Keratinocyte (primary cell): Measurements from ENCODE around the gene ADAT2. TPM values are rescaled to one million over a fixed set of nuclear protein-coding genes. Genes with fewer than 3 reads are reported as not detected.
A peak's percentile ranks its signal among the peaks of the same experiment; 100 is the strongest.

Source experiments
- DNase-seq: peaks from one replicate; pipeline ENCODE4 v3.0.0-alpha.2; 2011; ENCODE audit warnings: low read depth, missing footprints, low spot score
- FAIRE-seq: peaks from 2 replicates; lab custom pipeline; 2011; peaks lifted over from hg19 to GRCh38; lab: Jason Lieb, UNC
- H2AFZ ChIP-seq: 2 replicates; pipeline ENCODE4 v1.6.0; 2012; ENCODE audit warnings: low read length, control low read depth, inconsistent platforms; ENCODE audit not compliant: control insufficient read depth
- H3K27ac ChIP-seq: 2 replicates; pipeline ENCODE4 v1.5.1; 2011; ENCODE audit warnings: low read length; ENCODE audit not compliant: control insufficient read depth, insufficient read depth
- H3K27me3 ChIP-seq: 3 replicates; pipeline ENCODE4 v1.6.0; 2011; ENCODE audit warnings: low read length; ENCODE audit not compliant: control insufficient read depth, insufficient read depth; ENCODE audit errors: extremely low read depth
- H3K36me3 ChIP-seq, 2 experiments: 2 replicates in 1 of 2; 3 replicates in 1 of 2; pipeline ENCODE4 v1.5.1; 2011; ENCODE audit warnings: low read length in 2 of 2, mild to moderate bottlenecking in 1 of 2; ENCODE audit not compliant: control insufficient read depth in 2 of 2, insufficient read depth in 2 of 2; ENCODE audit errors: extremely low read depth in 1 of 2
- H3K4me1 ChIP-seq: 3 replicates; pipeline ENCODE4 v1.5.1; 2011; ENCODE audit warnings: low read length; ENCODE audit not compliant: control insufficient read depth, insufficient read depth; ENCODE audit errors: extremely low read depth
- H3K4me2 ChIP-seq: 3 replicates; pipeline ENCODE4 v1.6.0; 2011; ENCODE audit warnings: low read depth, low read length; ENCODE audit not compliant: control insufficient read depth, insufficient read depth; ENCODE audit errors: extremely low read depth
- H3K4me3 ChIP-seq, 3 experiments: fragments of 200-600 bp in 1 of 3; sonication (generic) in 1 of 3; 2 replicates in 2 of 3; 3 replicates in 1 of 3; pipeline ENCODE4 v1.5.1; 2011 to 2016; ENCODE audit warnings: low read length in 3 of 3, mild to moderate bottlenecking in 3 of 3, control low read depth in 2 of 3, inconsistent platforms in 1 of 3, low read depth in 1 of 3, mixed read lengths in 1 of 3, mixed run types in 1 of 3, moderate library complexity in 1 of 3; ENCODE audit not compliant: control insufficient read depth in 2 of 3, insufficient read depth in 2 of 3; ENCODE audit errors: extremely low read depth in 1 of 3
- H3K79me2 ChIP-seq: 2 replicates; pipeline ENCODE4 v1.6.0; 2012; ENCODE audit warnings: low read length; ENCODE audit not compliant: control insufficient read depth, insufficient read depth
- H3K9ac ChIP-seq: 3 replicates; pipeline ENCODE4 v1.6.0; 2011; ENCODE audit warnings: low read length; ENCODE audit not compliant: control insufficient read depth, insufficient read depth; ENCODE audit errors: extremely low read depth
- H3K9me1 ChIP-seq: 3 replicates; pipeline ENCODE4 v1.6.0; 2011; ENCODE audit warnings: low read length; ENCODE audit not compliant: control insufficient read depth, insufficient read depth; ENCODE audit errors: extremely low read depth
- H3K9me3 ChIP-seq: 2 replicates; pipeline ENCODE4 v1.5.1; 2012; ENCODE audit warnings: low read depth, low read length; ENCODE audit not compliant: control insufficient read depth
- H4K20me1 ChIP-seq: 3 replicates; pipeline ENCODE4 v1.6.0; 2011; ENCODE audit warnings: low read length; ENCODE audit not compliant: control insufficient read depth, insufficient read depth; ENCODE audit errors: extremely low read depth
- EZH2 ChIP-seq: IDR thresholded peaks from one replicate; pipeline ENCODE4 v1.6.1; 2012; ENCODE audit warnings: inconsistent platforms, mild to moderate bottlenecking, low read length, moderate library complexity
- dilution Hi-C: fragments of 300-500 bp; cut with MboI; formaldehyde crosslinking; loops from one replicate; pipeline ENCODE4 v1.7.0; 2020; ENCODE audit warnings: low sequenced_read_pairs; ENCODE audit not compliant: extremely low pct_ligation_motif_present
- polyA plus RNA-seq, 5 experiments: library from polyadenylated mRNA; depleted of rRNA in 3 of 5; stranded (reverse) in 3 of 5; stranded (forward) in 1 of 5; unstranded in 1 of 5; fragments of >200 nt; gene quantifications; 1 replicate in 1 of 5; 2 replicates in 3 of 5; 3 replicates in 1 of 5; pipeline versions ENCODE4 v1.2.1 to v1.2.3, GENCODE V29; 2011 to 2012; ENCODE audit warnings: missing spikeins in 2 of 5, low read depth in 1 of 5, low replicate concordance in 1 of 5
- TF ChIP-seq, protein P1 (sequence below), 3 experiments: IDR thresholded peaks in 1 of 3; conservative IDR thresholded peaks in 1 of 3; optimal IDR thresholded peaks in 1 of 3; 2 replicates in 2 of 3; 3 replicates in 1 of 3; pipeline versions ENCODE3 to v1.5.1; 2011; ENCODE audit warnings: low read length in 3 of 3, mild to moderate bottlenecking in 3 of 3, moderate library complexity in 2 of 3, control low read depth in 1 of 3, inconsistent platforms in 1 of 3; ENCODE audit not compliant: insufficient read depth in 2 of 3; ENCODE audit errors: extremely low read depth in 1 of 3

The ADAT2 gene
- polyA plus RNA-seq, 1 donor (not counting 4 experiments of a cell fraction or from before 2014, with no cell fraction given), result 23.1 TPM

DNA sequence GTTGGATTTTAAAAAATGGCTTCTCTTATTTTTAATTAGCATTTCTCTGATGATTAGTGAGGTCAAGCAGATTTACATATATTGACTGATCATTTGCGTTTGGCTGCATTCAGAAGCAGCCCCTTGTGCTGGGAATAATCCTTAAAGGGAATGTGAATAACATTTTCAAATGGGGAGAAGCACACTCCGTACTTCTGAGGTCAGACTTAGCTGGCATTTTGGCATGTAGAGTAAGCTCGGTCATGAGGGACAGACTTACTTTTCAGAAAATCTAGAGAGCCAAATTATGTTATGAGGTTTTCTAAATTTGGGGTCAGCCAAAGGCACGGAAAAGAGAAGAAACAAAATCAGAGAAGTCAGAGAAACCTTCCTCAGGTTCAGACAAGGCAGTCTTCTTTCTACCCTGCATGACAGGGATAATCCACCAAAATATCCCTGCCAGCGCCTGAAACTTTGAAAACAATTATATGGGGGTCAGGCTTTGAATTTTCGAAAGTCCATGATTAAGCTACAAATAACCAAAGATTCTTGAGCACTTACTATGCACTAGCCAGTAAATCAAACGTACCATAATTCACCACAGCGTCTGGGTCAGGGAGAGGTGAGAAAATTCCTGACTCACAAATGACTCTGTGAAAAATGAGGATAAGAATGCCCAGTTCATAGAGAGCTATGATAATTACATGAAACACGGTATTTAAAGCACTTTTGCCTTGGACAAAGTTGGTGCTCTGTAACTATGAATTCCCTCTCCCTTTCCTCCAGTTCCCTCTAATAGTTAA, 44.9 kb downstream of the ADAT2 start:
- Histone ChIP-seq H3K27ac (no peak overlapping the region), H3K9me1 (no peaks in the 10 kb centered on the region), H3K4me2 (no peak overlapping the region), H3K4me1 (peaks cover 44% of the 10 kb centered on the region), H3K9ac (no peak overlapping the region), H3K27me3 (no peaks in the 10 kb centered on the region), H3K36me3 (no peaks in the 10 kb centered on the region), H3K79me2 (no peaks in the 10 kb centered on the region), H3K4me3 (no peak overlapping the region), H4K20me1 (no peaks in the 10 kb centered on the region), H2AFZ (peak overlapping the region; percentile 35), H3K9me3 (no peaks in the 10 kb centered on the region)
- dilution Hi-C loops, result no loop called here
- no peak for DNase-seq
- TF ChIP-seq, protein P1, sequence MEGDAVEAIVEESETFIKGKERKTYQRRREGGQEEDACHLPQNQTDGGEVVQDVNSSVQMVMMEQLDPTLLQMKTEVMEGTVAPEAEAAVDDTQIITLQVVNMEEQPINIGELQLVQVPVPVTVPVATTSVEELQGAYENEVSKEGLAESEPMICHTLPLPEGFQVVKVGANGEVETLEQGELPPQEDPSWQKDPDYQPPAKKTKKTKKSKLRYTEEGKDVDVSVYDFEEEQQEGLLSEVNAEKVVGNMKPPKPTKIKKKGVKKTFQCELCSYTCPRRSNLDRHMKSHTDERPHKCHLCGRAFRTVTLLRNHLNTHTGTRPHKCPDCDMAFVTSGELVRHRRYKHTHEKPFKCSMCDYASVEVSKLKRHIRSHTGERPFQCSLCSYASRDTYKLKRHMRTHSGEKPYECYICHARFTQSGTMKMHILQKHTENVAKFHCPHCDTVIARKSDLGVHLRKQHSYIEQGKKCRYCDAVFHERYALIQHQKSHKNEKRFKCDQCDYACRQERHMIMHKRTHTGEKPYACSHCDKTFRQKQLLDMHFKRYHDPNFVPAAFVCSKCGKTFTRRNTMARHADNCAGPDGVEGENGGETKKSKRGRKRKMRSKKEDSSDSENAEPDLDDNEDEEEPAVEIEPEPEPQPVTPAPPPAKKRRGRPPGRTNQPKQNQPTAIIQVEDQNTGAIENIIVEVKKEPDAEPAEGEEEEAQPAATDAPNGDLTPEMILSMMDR (optimal IDR thresholded peaks at IDR 0.05 in 1 of 3, IDR thresholded peaks at IDR 0.05 in 1 of 3, conservative IDR thresholded peaks at IDR 0.05 in 1 of 3; ENCODE audit: extremely low read depth in 1 of 3, insufficient read depth in 2 of 3, low read length in 3 of 3), result no peak
- no peak for TF ChIP-seq EZH2
- no peak for FAIRE-seq

DNA sequence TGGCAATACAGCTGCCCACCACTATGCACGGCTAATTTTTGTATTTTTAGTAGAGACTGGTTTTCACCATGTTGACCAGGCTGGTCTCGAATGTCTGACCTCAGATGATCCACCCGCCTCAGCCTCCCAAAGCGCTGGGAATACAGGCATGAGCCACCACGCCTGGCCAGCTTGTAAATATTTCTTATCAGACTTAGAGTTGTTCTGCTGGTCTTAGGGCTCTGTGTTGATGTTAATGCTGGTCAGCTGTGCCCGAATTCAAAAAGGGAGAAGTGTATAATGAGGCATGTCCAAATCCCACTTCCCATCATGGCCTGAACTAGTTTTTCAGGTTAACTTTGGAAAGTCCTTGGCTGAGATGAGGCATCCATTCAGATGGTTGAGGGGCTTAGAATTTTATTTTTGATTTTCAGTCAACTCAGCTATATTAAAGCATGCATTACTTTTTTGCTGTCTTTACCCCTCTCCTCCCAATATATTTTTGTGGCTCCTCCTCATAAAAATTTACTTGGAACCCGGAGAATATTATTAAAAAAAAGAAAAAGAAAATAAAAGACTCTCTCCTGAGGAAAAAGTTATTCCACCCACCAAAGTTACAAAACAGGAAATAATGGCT, 47.7 kb downstream of the ADAT2 start:
- no peaks in the 10 kb centered on the region for H3K9me1 ChIP-seq
- no peak overlapping the region for H3K4me3 ChIP-seq
- FAIRE-seq (no peak), DNase-seq (no peak)
- H3K4me1 ChIP-seq, result peaks cover 51% of the 10 kb centered on the region
- no peaks in the 10 kb centered on the region for H3K79me2 ChIP-seq
- H4K20me1 ChIP-seq, result no peaks in the 10 kb centered on the region
- TF ChIP-seq EZH2, result no peak
- TF ChIP-seq, protein P1 (optimal IDR thresholded peaks at IDR 0.05 in 1 of 3, IDR thresholded peaks at IDR 0.05 in 1 of 3, conservative IDR thresholded peaks at IDR 0.05 in 1 of 3; ENCODE audit: extremely low read depth in 1 of 3, insufficient read depth in 2 of 3, low read length in 3 of 3), result no peak
- no peaks in the 10 kb centered on the region for H3K9me3 ChIP-seq
- H3K27ac ChIP-seq, result no peak overlapping the region
- no peaks in the 10 kb centered on the region for H3K27me3 ChIP-seq
- dilution Hi-C loops, result no loop called here
- H3K36me3 ChIP-seq, result no peaks in the 10 kb centered on the region
- no peak overlapping the region for H3K9ac ChIP-seq
- no peak overlapping the region for H3K4me2 ChIP-seq
- no peak overlapping the region for H2AFZ ChIP-seq
